HG02981 (cell line): ENCODE measurements around the gene PTPRB.

Experiments
- ATAC-seq: cut with Tn5 transposase; IDR thresholded peaks from one replicate; pipeline ENCODE4 v1.9.1; 2021; ENCODE audit warnings: mild to moderate bottlenecking, moderate library complexity; ENCODE audit not compliant: unreplicated experiment

The PTPRB gene

GRCh38 chr12:70644861-70645260 lies 7.6 kb upstream of the PTPRB start:
- ATAC-seq: no peak

- ATAC-seq: no peak
These were observed 6.7 kb upstream of the PTPRB start for GRCh38 chr12:70643939-70644338.

GRCh38 chr12:70641691-70642090 lies 4.5 kb upstream of the PTPRB start:
- ATAC-seq: no peak

- no peak for ATAC-seq
These were observed 3.7 kb upstream of the PTPRB start for GRCh38 chr12:70640901-70641300.

GRCh38 chr12:70639535-70639934 lies 2.3 kb upstream of the PTPRB start:
- no peak for ATAC-seq

GRCh38 chr12:70638639-70639360 lies 1.6 kb upstream of the PTPRB start:
- no peak for ATAC-seq

GRCh38 chr12:70635755-70636154 lies 1.5 kb downstream of the PTPRB start:
- ATAC-seq: no peak

- ATAC-seq: no peak
These were observed 8.3 kb downstream of the PTPRB start for GRCh38 chr12:70628701-70629480.

GRCh38 chr12:70627677-70628076 lies 9.6 kb downstream of the PTPRB start:
- ATAC-seq: no peak

- no peak for ATAC-seq
These were observed 11.0 kb downstream of the PTPRB start for GRCh38 chr12:70626180-70626579.

- no peak for ATAC-seq
These were observed 17.6 kb downstream of the PTPRB start for GRCh38 chr12:70619471-70620152.

GRCh38 chr12:70618371-70618770 lies 18.9 kb downstream of the PTPRB start:
- ATAC-seq: no peak

- ATAC-seq: no peak
These were observed 19.8 kb downstream of the PTPRB start for GRCh38 chr12:70617450-70617849.

- ATAC-seq: no peak
These were observed 21.9 kb downstream of the PTPRB start for GRCh38 chr12:70615174-70615866.

GRCh38 chr12:70609739-70610491 lies 27.3 kb downstream of the PTPRB start:
- ATAC-seq: no peak

- ATAC-seq: no peak
These were observed 28.0 kb downstream of the PTPRB start for GRCh38 chr12:70609203-70609602.

- no peak for ATAC-seq
These were observed 29.0 kb downstream of the PTPRB start for GRCh38 chr12:70608184-70608583.

- ATAC-seq: no peak
These were observed 30.1 kb downstream of the PTPRB start for GRCh38 chr12:70607107-70607506.

- no peak for ATAC-seq
These were observed 31.3 kb downstream of the PTPRB start for GRCh38 chr12:70605976-70606375.

GRCh38 chr12:70604662-70605061 lies 32.6 kb downstream of the PTPRB start:
- ATAC-seq: no peak
